Motor neuron (in vitro differentiated cells): ENCODE results near the gene CLRN2. TPM values are rescaled to one million over a fixed set of nuclear protein-coding genes. Genes with fewer than 3 reads are reported as not detected.

Source experiments
- ATAC-seq, 8 experiments: fragments of 200-7000 bp; cut with Tn5 transposase; replicated peaks in 6 of 8; 2 replicates each; pipeline ENCODE4 v1.8.0; 2021; ENCODE audit warnings: mild to moderate bottlenecking in 8 of 8, moderate library complexity in 8 of 8
- H3K27ac ChIP-seq, 2 donors: fragments of 250-450 bp; sonication (Bioruptor Pico); 2 replicates each; pipeline ENCODE4 v1.9.0; 2021; ENCODE audit warnings: antibody characterized with exemption in 2 of 2, mild to moderate bottlenecking in 2 of 2, moderate library complexity in 1 of 2
- H3K4me1 ChIP-seq, 2 donors: fragments of 250-450 bp; sonication (Bioruptor Pico); replicated peaks in 1 of 2; 2 replicates each; pipeline ENCODE4 v1.6.1; 2021; ENCODE audit warnings: antibody characterized with exemption in 2 of 2, mild to moderate bottlenecking in 2 of 2, moderate library complexity in 1 of 2
- H3K4me3 ChIP-seq, 5 donors: fragments of 250-450 bp; sonication (Bioruptor Pico); 2 replicates each; pipeline ENCODE4 v1.9.0; 2021; ENCODE audit warnings: antibody characterized with exemption in 5 of 5, mild to moderate bottlenecking in 5 of 5, moderate library complexity in 4 of 5
- WGBS, 10 experiments: fragments of 450-650 bp; shearing (Covaris generic); methylation state at CpG; one replicate each; pipeline ENCODE4 v1.0.0; 2022; 5-methylcytosine and 5-hydroxymethylcytosine counted together
- in situ Hi-C, 9 experiments: fragments of 400-800 bp; cut with MboI; loops; one replicate each; pipeline ENCODE4 v1.15.0; 2021; ENCODE audit warnings: low sequenced_read_pairs in 9 of 9, low pct_unique_long_range_greater_than_20kb in 2 of 9; ENCODE audit not compliant: unreplicated experiment in 9 of 9
- total RNA-seq, 8 experiments: library from RNA; unstranded; fragments of 300-600 nt; gene quantifications; 2 replicates each; pipeline versions ENCODE4 v1.2.3 to v1.2.4, GENCODE V29; 2022

CLRN2 gene, protein sequence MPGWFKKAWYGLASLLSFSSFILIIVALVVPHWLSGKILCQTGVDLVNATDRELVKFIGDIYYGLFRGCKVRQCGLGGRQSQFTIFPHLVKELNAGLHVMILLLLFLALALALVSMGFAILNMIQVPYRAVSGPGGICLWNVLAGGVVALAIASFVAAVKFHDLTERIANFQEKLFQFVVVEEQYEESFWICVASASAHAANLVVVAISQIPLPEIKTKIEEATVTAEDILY
- not detected for total RNA-seq

DNA sequence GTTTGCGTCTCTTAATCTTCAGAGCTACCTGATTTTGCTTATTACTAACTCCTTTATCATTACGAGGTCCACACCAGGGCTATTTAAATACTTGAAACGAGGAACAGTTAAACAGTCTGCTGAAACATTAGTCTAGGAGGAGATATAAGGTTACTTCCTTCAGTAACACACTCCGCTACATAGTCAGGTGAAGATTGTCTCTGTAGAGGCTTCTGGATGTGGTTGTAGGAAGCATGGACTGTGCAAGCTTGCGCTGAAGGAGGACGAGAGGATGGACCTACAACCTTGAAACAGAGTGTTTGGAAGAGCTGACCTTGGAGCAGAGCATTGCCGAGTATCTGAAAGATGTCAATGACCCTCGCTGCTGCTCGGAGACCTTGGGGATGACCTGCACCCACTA is at the start of gene CLRN2:
TSS of gene CLRN2 (plus strand) at position 301 of the 400 bp plus-strand sequence. CDS start 102 bp downstream, outside the sequence.
- no peak for ATAC-seq
- Histone ChIP-seq H3K4me3 (no peak within 1 kb of the TSS), H3K27ac (no peak within 1 kb of the TSS)

DNA sequence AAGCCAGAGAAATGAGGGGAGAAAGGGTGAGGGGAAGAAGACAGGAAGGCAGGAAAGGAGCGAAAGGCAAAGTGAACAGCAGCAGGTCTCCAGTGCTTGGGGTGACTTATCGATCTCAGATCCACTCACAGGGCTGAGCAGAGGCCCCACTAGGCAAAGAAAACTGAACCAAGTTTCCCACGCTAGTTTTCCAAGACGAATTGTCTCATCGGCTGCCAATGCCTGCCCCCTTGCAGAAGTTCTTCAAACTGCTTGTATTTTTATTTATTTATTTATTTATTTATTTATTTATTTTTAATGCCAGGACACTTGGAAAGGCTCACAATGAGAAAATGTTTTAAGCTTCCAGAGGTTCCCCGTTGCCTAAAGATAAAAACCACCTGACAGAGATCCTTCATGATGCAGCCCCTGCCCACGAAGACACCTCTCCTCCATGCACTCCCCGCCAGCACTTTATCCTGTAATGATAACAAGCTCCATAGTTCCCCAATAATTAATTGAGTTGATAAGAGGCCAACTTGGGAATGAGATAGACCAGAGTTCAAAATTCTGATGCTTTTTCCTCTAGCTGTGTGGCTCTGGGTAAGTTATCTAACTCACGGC is 46.2 kb upstream of the CLRN2 start:
- Histone ChIP-seq H3K27ac (no peak overlapping the region), H3K4me3 (no peak overlapping the region), H3K4me1 (peaks cover 0 to 3% of the 10 kb centered on the region in 2 donors)
- WGBS, 10 experiments, result 8 to 50% (median 25%) methylated on average over 1 to 7 of the region's 9 CpGs; no CpG with 5 or more reads in 2 of the 10 experiments
- in situ Hi-C loops, result loop anchor here in 7 of 9 experiments (10.0 to 25.0 kb wide), 5 partner anchors 114 to 1431 kb away; no protein-coding TSS in a partner anchor
- no peak for ATAC-seq

More for the DNA sequence above, at the start of gene CLRN2:
- in situ Hi-C loops, result no loop called here
- 53 to 100% (median 89%) methylated on average over 1 to 6 of the region's 9 CpGs for WGBS, 10 experiments
- peaks cover 17 to 20% of the 10 kb centered on the region in 2 donors for H3K4me1 ChIP-seq

DNA sequence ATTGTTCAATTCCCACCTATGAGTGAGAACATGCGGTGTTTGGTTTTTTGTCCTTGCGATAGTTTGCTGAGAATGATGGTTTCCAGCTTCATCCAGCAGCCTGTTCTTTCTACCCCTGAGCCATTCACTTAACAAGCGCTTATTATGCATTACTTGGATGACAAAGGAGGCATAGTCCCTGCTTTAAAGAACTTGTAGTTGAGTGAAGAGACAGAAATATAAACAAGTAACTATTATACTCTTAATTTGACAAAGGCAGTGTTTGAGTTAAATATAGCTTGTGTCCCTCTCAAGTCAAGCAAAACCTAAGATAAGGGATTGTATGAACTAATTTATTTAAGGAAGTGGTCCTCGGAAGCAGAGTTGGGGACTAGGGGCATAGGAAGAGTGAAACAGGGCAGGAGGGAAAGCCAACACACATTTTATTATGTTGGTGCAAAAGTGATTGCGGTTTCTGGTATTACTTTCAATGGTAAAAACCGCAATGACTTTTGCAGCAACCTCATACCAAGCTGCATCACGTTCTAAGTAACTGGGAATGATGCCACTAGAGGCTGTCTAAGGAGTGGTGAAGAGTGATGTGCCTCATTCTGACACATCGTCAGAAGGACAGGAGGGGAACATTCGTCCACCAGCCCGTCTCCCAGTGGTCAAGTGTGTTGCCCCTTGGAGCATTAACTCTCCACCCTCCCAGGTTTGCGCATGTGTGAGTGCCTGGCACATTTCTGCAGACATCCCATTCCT is 44.9 kb upstream of the CLRN2 start:
- Histone ChIP-seq H3K4me3 (no peak overlapping the region), H3K27ac (no peak overlapping the region), H3K4me1 (peaks cover 0 to 3% of the 10 kb centered on the region in 2 donors)
- 38 to 96% (median 85%) methylated on average over 1 to 4 of the region's 11 CpGs; no CpG with 5 or more reads in 2 of the 10 experiments for WGBS, 10 experiments
- ATAC-seq, result no peak
- in situ Hi-C loops, result loop anchor here in 8 of 9 experiments (10.0 to 25.0 kb wide), 6 partner anchors 115 to 1433 kb away; no protein-coding TSS in a partner anchor

DNA sequence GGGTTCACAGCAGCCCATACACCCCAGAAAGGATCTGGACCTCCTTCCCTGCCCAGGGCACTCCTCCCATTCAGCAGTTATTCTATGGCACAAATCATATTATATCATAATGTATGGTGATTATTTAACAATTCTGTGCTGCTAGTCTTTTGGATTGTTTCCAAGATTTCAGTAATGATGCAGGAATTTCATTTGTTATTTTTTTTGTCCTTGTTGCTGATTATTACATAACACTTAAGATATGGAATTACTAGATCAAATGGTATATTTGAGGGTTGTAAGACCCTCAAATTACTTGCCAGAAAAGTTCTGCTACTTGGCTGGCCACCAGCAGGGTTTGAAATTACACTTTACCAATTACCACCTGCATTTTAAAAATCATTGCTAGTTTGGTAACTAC is 39.5 kb upstream of the CLRN2 start:
- Histone ChIP-seq H3K27ac (no peak overlapping the region), H3K4me3 (no peak overlapping the region), H3K4me1 (no peaks in the 10 kb centered on the region)
- in situ Hi-C loops, result loop anchor here in 1 of 9 experiments (10.0 kb wide), 1 partner anchor 1181 kb away; no protein-coding TSS in a partner anchor
- ATAC-seq, result no peak

DNA sequence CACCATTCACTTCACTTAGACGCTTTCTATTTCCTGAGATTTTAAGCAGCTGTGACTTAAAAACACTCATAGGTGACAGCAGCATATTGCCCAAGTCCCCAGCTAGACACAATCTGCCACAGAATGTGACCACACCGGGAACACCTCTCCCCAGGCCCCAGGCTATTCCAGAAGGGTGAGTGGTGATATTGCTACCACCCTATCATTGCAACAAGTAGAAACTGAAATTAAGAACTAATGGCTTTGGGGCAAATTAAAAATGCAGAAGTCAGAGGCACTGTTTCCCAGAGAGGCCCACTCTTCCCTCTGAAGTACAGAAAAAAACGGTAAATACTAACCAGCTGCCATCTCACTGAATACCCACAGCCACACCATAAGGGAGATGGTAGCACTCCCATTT is 38.1 kb upstream of the CLRN2 start:
- in situ Hi-C loops, result loop anchor here in 1 of 9 experiments (10.0 kb wide), 1 partner anchor 1182 kb away; no protein-coding TSS in a partner anchor
- no peak overlapping the region for H3K27ac ChIP-seq
- no peaks in the 10 kb centered on the region for H3K4me1 ChIP-seq
- H3K4me3 ChIP-seq, result no peak overlapping the region
- no peak for ATAC-seq
- 60 to 100% (median 83%) methylated on average over 1 to 2 of the region's 3 CpGs; no CpG with 5 or more reads in 4 of the 10 experiments for WGBS, 10 experiments

DNA sequence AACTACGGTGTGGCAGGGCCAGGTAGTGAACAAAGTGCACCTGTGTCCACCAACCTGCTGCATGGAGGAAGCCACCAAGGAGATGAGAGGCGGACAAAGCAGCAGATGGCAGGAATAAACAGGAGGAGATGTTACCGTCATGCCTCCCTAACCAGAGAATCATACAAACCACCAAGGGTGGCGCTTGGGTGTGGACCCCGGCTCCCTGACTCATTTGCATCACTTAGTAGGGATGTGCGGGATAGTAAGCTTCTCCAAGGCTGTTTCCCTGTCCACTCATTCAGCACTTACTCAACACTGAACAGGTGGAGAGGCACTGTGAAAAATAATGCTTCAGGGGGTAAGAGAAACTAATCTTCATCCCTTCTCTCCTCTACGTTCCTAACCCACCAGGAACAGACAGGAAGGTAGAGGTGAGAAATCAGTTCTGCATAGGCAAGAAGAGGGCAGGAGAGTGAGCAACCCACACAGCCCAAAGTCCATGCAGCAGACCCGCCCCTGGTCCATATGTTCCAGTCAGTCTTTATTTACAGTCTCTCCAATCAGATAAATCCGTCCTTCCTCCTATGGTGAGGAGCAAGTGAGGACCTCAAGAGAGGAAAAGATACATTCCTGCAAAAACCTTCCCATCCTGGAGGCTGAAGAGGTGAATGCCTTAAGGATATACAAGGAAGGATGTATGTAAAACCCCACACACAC is 37.0 kb upstream of the CLRN2 start:
- in situ Hi-C loops, result loop anchor here in 1 of 9 experiments (10.0 kb wide), 1 partner anchor 1183 kb away; no protein-coding TSS in a partner anchor
- ATAC-seq, result peak in 3 of 8 experiments; percentile 69 to 93 (median 70)
- Histone ChIP-seq H3K27ac (no peak overlapping the region), H3K4me3 (no peak overlapping the region), H3K4me1 (no peaks in the 10 kb centered on the region)
- 40 to 100% (median 92%) methylated on average over 1 to 6 of the region's 9 CpGs; no CpG with 5 or more reads in 3 of the 10 experiments for WGBS, 10 experiments

DNA sequence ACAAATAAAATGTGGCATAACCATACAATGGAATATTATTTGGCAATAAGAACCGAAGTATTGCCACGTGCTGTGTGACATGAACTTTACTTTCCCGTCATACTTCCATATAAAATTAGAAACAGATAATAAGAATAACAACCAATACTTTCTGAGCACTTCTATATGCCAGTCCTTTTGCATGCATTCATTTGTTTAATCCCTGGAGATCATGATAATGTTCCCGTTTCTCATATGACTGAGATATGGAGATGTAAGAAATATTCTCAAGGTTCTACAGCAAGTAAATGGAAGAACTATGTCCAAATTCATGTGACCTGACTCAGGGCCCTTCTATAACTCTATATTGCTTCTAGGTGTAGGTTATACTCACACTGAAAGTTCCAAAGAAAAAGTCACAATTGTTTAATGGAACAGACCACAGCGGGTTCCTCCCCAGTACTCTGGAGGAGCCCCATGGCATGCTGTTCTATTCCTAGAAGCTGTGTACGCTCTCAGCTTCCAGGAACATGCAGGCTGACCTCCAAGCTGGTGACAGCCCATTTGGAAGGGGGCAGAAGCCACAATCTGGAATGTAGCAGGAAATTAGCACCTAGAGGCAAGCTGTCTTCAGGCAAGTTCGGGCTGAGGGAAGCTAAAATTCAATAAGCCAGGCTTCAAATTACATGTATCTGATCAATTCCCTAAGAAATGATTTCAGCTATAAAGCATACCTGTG is 34.6 kb upstream of the CLRN2 start:
- Histone ChIP-seq H3K4me3 (no peak overlapping the region), H3K27ac (no peak overlapping the region), H3K4me1 (no peaks in the 10 kb centered on the region)
- WGBS, 10 experiments, result 37 to 100% (median 80%) methylated on average over 1 to 7 of the region's 7 CpGs; no CpG with 5 or more reads in 1 of the 10 experiments
- peak in 2 of 8 experiments; percentile 66 to 71 for ATAC-seq
- in situ Hi-C loops, result no loop called here

DNA sequence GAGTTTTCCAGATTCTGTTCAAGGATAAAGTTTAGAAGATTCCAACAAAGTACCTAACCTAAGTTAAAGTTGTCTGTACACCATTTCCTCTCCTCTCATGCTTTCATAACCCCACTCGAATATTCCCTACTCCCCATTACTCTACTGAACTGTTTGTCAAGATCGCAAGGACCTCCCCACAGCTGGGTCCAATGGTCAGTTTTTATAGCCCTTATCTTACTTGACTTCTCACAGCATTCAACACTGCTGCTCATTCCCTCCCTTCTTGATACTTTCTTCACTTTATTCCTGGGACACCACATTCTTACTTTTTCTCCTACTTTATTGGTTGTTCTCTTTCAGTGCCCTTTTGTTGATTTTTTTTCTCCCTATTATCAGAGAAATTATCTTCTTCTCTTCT is 34.0 kb upstream of the CLRN2 start:
- Histone ChIP-seq H3K27ac (no peak overlapping the region), H3K4me3 (no peak overlapping the region), H3K4me1 (no peaks in the 10 kb centered on the region)
- in situ Hi-C loops, result no loop called here
- ATAC-seq, result no peak
- 91 to 100% (median 94%) methylated on average over 2 of the region's 2 CpGs for WGBS, 10 experiments

DNA sequence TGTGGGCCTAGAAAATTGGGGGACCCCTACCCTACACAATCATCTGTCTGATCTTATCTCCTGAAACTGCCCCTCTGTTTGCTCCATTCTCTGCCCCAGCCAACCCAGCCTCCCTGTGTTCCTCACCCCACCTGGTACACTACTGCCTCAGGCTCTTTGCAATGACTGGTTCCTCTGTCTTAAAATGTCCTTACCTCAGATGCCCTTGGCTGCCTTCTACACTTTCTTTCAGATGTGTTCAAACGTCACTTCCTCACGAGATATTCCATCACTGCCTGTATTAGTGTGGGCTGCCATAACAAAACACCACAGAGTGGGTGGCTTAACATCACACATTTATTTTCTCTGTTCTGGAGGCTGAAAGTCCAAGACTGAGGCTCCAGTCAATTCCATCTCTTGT is 32.2 kb upstream of the CLRN2 start:
- in situ Hi-C loops, result no loop called here
- H3K27ac ChIP-seq, result no peak overlapping the region
- 93 to 100% (median 100%) methylated on average over 2 of the region's 2 CpGs; no CpG with 5 or more reads in 7 of the 10 experiments for WGBS, 10 experiments
- no peak overlapping the region for H3K4me3 ChIP-seq
- H3K4me1 ChIP-seq, result no peaks in the 10 kb centered on the region
- no peak for ATAC-seq

DNA sequence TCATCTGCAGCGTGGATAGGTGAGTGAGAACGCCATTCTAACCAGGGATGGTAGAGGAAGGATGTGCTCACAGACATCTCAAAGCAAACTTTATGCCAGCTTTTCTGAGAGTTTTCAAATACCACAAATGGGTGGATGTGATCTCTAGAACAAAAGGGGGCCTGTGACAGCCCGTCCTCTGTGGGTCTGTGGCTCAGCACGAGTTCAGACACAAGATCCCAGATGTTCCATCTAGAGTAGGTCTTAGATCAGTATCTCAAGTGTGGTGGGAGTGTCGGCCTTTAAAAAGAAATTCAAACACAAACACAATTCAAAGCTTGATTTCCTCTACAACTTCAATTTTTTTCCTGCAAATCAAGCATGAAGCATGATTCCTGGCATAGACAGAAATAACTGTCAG is 25.8 kb upstream of the CLRN2 start:
- H3K4me3 ChIP-seq, result no peak overlapping the region
- no peak for ATAC-seq
- H3K27ac ChIP-seq, result no peak overlapping the region
- H3K4me1 ChIP-seq, result peaks cover 7% of the 10 kb centered on the region in 2 donors
- in situ Hi-C loops, result no loop called here
- 70 to 100% (median 93%) methylated on average over 1 to 5 of the region's 5 CpGs; no CpG with 5 or more reads in 3 of the 10 experiments for WGBS, 10 experiments

DNA sequence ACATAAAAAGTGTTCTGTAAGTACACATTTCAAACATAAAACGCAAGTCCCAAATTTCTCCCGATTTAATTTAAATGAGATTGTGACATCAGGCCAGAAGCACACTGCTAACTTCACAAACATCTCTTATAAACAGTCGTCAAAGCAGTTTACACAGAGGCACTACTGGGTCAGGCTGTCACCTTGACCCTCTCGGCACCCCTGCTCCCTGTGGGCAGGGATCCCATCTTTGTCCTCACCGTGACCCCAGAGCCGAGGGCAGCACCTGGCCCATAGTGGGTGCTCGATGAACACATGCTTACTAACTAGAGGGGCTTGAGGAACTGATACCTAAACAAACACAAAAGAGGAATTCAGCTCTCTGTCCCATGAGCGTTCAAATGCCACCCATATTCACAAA is 25.2 kb upstream of the CLRN2 start:
- Histone ChIP-seq H3K4me1 (peaks cover 11% of the 10 kb centered on the region in 2 donors), H3K27ac (no peak overlapping the region), H3K4me3 (no peak overlapping the region)
- WGBS, 10 experiments, result 73 to 100% (median 94%) methylated on average over 1 to 6 of the region's 8 CpGs; no CpG with 5 or more reads in 3 of the 10 experiments
- no peak for ATAC-seq
- in situ Hi-C loops, result no loop called here

DNA sequence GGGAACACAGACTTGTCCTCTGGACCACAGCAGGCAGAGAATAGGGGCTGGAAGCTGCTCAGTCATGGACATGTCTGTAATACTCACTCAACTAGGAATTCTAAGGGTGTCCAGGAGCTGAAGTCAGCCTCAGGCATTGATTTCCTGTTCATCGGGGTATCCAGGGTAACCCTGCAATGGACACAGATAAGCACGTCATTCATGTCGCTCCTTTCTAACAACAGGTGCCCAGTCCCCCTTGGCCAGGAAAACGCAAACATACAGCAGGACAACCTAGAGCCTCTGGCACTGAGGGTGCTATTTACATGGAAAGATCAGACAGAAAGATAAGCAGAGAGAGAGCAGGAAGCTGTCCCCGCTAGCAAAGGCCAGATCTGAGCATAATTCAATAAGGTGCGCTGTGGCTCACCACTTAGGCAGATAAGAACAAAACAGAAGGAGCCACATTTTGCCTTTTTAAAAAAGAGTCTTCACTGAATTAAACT is 24.3 kb upstream of the CLRN2 start:
- peak in 2 of 8 experiments; percentile 33 to 76 for ATAC-seq
- in situ Hi-C loops, result no loop called here
- H3K27ac ChIP-seq, result no peak overlapping the region

More for the DNA sequence above, 24.3 kb upstream of the CLRN2 start:
- peaks cover 18% of the 10 kb centered on the region in 2 donors for H3K4me1 ChIP-seq
- H3K4me3 ChIP-seq, result no peak overlapping the region
- 60 to 100% (median 91%) methylated on average over 1 to 6 of the region's 6 CpGs; no CpG with 5 or more reads in 2 of the 10 experiments for WGBS, 10 experiments
